H1 (cell line): ENCODE measurements around the gene OTX2. TPM values are rescaled to one million over a fixed set of nuclear protein-coding genes. Genes with fewer than 3 reads are reported as not detected.

Experiments
- CTCF ChIA-PET: fragments of 300-600 bp; sonication (Branson Sonifier 250); formaldehyde crosslinking; loops from one replicate; lab custom pipeline; 2021; ENCODE audit not compliant: partially characterized antibody; lab: Charles Lee
- POLR2A ChIA-PET: fragments of 300-600 bp; sonication (Branson Sonifier 250); formaldehyde crosslinking; loops from one replicate; lab custom pipeline; 2021; ENCODE audit warnings: inconsistent platforms; ENCODE audit not compliant: partially characterized antibody; lab: Charles Lee
- DNase-seq, 2 experiments: peaks; one replicate each; pipeline versions ENCODE4 v3.0.0 to v3.0.0-alpha.2; 2010 to 2022; ENCODE audit warnings: low spot score in 2 of 2, low read depth in 1 of 2, mixed read lengths in 1 of 2
- FAIRE-seq: peaks from 2 replicates; lab custom pipeline; 2011; peaks lifted over from hg19 to GRCh38; lab: Jason Lieb, UNC
- H2AFZ ChIP-seq: 2 replicates; pipeline ENCODE4 v1.8.1; 2012; ENCODE audit warnings: low read length, inconsistent platforms
- H2AK5ac ChIP-seq: 2 replicates; pipeline ENCODE4 v1.6.1; 2013; ENCODE audit warnings: low read depth, low read length
- H2BK120ac ChIP-seq: replicated peaks from 2 replicates; pipeline ENCODE3; 2013; ENCODE audit warnings: low read depth, low read length, inconsistent platforms
- H2BK12ac ChIP-seq: 2 replicates; pipeline ENCODE4 v1.6.1; 2013; ENCODE audit warnings: low read depth, low read length
- H2BK15ac ChIP-seq: 2 replicates; pipeline ENCODE4 v1.6.1; 2013; ENCODE audit warnings: low read length
- H2BK20ac ChIP-seq: 2 replicates; pipeline ENCODE4 v1.6.1; 2013; ENCODE audit warnings: low read length
- H2BK5ac ChIP-seq: 2 replicates; pipeline ENCODE4 v1.6.1; 2013; ENCODE audit warnings: low read depth, low read length
- H3K14ac ChIP-seq: 2 replicates; pipeline ENCODE4 v1.6.1; 2013; ENCODE audit warnings: inconsistent platforms; ENCODE audit not compliant: insufficient read length
- H3K18ac ChIP-seq: 2 replicates; pipeline ENCODE4 v1.6.1; 2013; ENCODE audit warnings: low read length; ENCODE audit errors: extremely low read depth
- H3K23ac ChIP-seq: 2 replicates; pipeline ENCODE4 v1.6.1; 2013; ENCODE audit warnings: inconsistent platforms; ENCODE audit not compliant: insufficient read length
- H3K23me2 ChIP-seq: 2 replicates; pipeline ENCODE4 v1.6.1; 2013; ENCODE audit warnings: low read depth, low read length
- H3K27ac ChIP-seq: 2 replicates; pipeline ENCODE4 v1.6.1; 2011; ENCODE audit warnings: low read depth, low read length, inconsistent platforms
- H3K27me3 ChIP-seq, 4 experiments: replicated peaks in 1 of 4; 1 replicate in 1 of 4; 2 replicates in 3 of 4; pipeline versions ENCODE4 v1.6.1 to v1.8.1; 2011 to 2013; ENCODE audit warnings: low read length in 3 of 4, mild to moderate bottlenecking in 3 of 4, inconsistent platforms in 2 of 4, mixed read lengths in 2 of 4, moderate library complexity in 1 of 4; ENCODE audit not compliant: control insufficient read depth in 3 of 4, insufficient read depth in 3 of 4; ENCODE audit errors: extremely low read depth in 1 of 4
- H3K36me3 ChIP-seq, 4 experiments: 2 replicates each; pipeline versions ENCODE4 v1.6.1 to v1.8.1; 2011 to 2013; ENCODE audit warnings: mild to moderate bottlenecking in 4 of 4, low read length in 3 of 4, moderate library complexity in 2 of 4, control low read depth in 1 of 4, inconsistent platforms in 1 of 4; ENCODE audit not compliant: insufficient read depth in 4 of 4, control insufficient read depth in 2 of 4
- H3K4ac ChIP-seq: replicated peaks from 2 replicates; pipeline ENCODE3; 2013; ENCODE audit warnings: low read length, low read depth, mixed read lengths, inconsistent platforms; ENCODE audit not compliant: insufficient read length
- H3K4me1 ChIP-seq, 4 experiments: replicated peaks in 1 of 4; 1 replicate in 1 of 4; 2 replicates in 3 of 4; pipeline versions ENCODE4 v1.6.1 to v1.8.1; 2011 to 2013; ENCODE audit warnings: low read length in 3 of 4, inconsistent platforms in 2 of 4, mixed read lengths in 1 of 4; ENCODE audit not compliant: insufficient read depth in 4 of 4, control insufficient read depth in 3 of 4
- H3K4me2 ChIP-seq, 2 experiments: 2 replicates each; pipeline versions ENCODE4 v1.6.1 to v1.8.1; 2011 to 2013; ENCODE audit warnings: low read depth in 2 of 2, low read length in 2 of 2, control low read depth in 1 of 2, inconsistent platforms in 1 of 2, mild to moderate bottlenecking in 1 of 2; ENCODE audit not compliant: insufficient read depth in 1 of 2
- H3K4me3 ChIP-seq, 4 experiments: fragments of 200-600, 300-600 bp in 1 of 4; sonication (generic), shearing (Covaris generic), sonication (Bioruptor Twin) in 1 of 4; 2 replicates each; pipeline versions ENCODE4 v1.5.1 to v1.8.1; 2011 to 2016; ENCODE audit warnings: low read length in 4 of 4, low read depth in 3 of 4, control low read depth in 2 of 4, inconsistent platforms in 2 of 4, mild to moderate bottlenecking in 2 of 4, mixed read lengths in 1 of 4, moderate library complexity in 1 of 4; ENCODE audit not compliant: insufficient read depth in 2 of 4; ENCODE audit errors: extremely low read depth in 1 of 4
- H3K56ac ChIP-seq: replicated peaks from 2 replicates; pipeline ENCODE3; 2013; ENCODE audit warnings: low read depth, mild to moderate bottlenecking, mixed read lengths, low read length, inconsistent platforms; ENCODE audit not compliant: insufficient read length
- H3K79me1 ChIP-seq: 2 replicates; pipeline ENCODE4 v1.6.1; 2013; ENCODE audit warnings: low read depth, low read length, control low read depth
- H3K79me2 ChIP-seq, 2 experiments: 2 replicates each; pipeline versions ENCODE4 v1.6.1 to v1.8.1; 2012 to 2013; ENCODE audit warnings: low read length in 2 of 2, mild to moderate bottlenecking in 2 of 2, inconsistent platforms in 1 of 2; ENCODE audit not compliant: insufficient read depth in 2 of 2, control insufficient read depth in 1 of 2
- H3K9ac ChIP-seq, 4 experiments: replicated peaks in 1 of 4; 1 replicate in 1 of 4; 2 replicates in 3 of 4; pipeline versions ENCODE4 v1.6.1 to v1.8.1; 2011 to 2013; ENCODE audit warnings: low read depth in 3 of 4, low read length in 3 of 4, control low read depth in 2 of 4, mild to moderate bottlenecking in 2 of 4, moderate library complexity in 2 of 4, inconsistent platforms in 1 of 4; ENCODE audit errors: extremely low read depth in 1 of 4
- H3K9me3 ChIP-seq, 2 experiments: 2 replicates each; pipeline versions ENCODE4 v1.6.1 to v1.8.1; 2012 to 2013; ENCODE audit warnings: mild to moderate bottlenecking in 2 of 2, moderate library complexity in 2 of 2, control low read depth in 1 of 2, inconsistent platforms in 1 of 2, low read depth in 1 of 2, low read length in 1 of 2, mixed read lengths in 1 of 2; ENCODE audit not compliant: insufficient read depth in 2 of 2
- H4K20me1 ChIP-seq, 2 experiments: replicated peaks in 1 of 2; 2 replicates each; pipeline versions ENCODE3 to v1.8.1; 2011 to 2013; ENCODE audit warnings: inconsistent platforms in 2 of 2, low read length in 2 of 2, mild to moderate bottlenecking in 1 of 2; ENCODE audit not compliant: insufficient read depth in 2 of 2, control insufficient read depth in 1 of 2
- H4K5ac ChIP-seq: 2 replicates; pipeline ENCODE4 v1.6.1; 2013; ENCODE audit warnings: low read length, low read depth, mixed read lengths, inconsistent platforms; ENCODE audit not compliant: insufficient read length
- H4K8ac ChIP-seq: 2 replicates; pipeline ENCODE4 v1.8.0; 2013; ENCODE audit warnings: mild to moderate bottlenecking, moderate library complexity, low read length, inconsistent platforms; ENCODE audit not compliant: insufficient read depth; ENCODE audit errors: extremely low read depth
- H4K91ac ChIP-seq: replicated peaks from 2 replicates; pipeline ENCODE3; 2013; ENCODE audit warnings: low read length, mixed read lengths, inconsistent platforms; ENCODE audit not compliant: insufficient read length
- BCL11A ChIP-seq, 2 experiments: IDR thresholded peaks; one replicate each; pipeline ENCODE4 v1.6.1; 2011; ENCODE audit warnings: low read depth in 2 of 2, low read length in 2 of 2, mild to moderate bottlenecking in 2 of 2
- EGR1 ChIP-seq: IDR thresholded peaks from 2 replicates; pipeline ENCODE4 v1.6.1; 2011; ENCODE audit warnings: low read depth, low read length, borderline replicate concordance
- EZH2 ChIP-seq: fragments of 200-600 bp; sonication (generic); IDR thresholded peaks from 2 replicates; pipeline ENCODE4 v1.7.1; 2012; ENCODE audit warnings: low read depth, mild to moderate bottlenecking, moderate library complexity, low read length, inconsistent platforms; ENCODE audit not compliant: severe bottlenecking
- HDAC6 ChIP-seq: IDR thresholded peaks from one replicate; pipeline ENCODE4 v1.7.1; 2012; ENCODE audit warnings: low read depth, mild to moderate bottlenecking, inconsistent platforms, low read length, moderate library complexity
- JUND ChIP-seq: IDR thresholded peaks from 2 replicates; pipeline ENCODE4 v1.6.1; 2011; ENCODE audit warnings: mild to moderate bottlenecking, improper control_type of control experiment, low read length
- KDM4A ChIP-seq: IDR thresholded peaks from one replicate; pipeline ENCODE4 v1.7.1; 2012; ENCODE audit warnings: low read depth, mild to moderate bottlenecking, moderate library complexity, low read length, inconsistent platforms; ENCODE audit not compliant: severe bottlenecking
- PHF8 ChIP-seq: fragments of 200-600 bp; sonication (generic); conservative IDR thresholded peaks from 2 replicates; pipeline ENCODE4 v1.7.1; 2012; ENCODE audit warnings: low read depth, mild to moderate bottlenecking, inconsistent platforms, low read length, moderate library complexity
- RXRA ChIP-seq: IDR thresholded peaks from 2 replicates; pipeline ENCODE4 v1.6.1; 2011; ENCODE audit warnings: low read depth, mild to moderate bottlenecking, low read length, moderate library complexity; ENCODE audit not compliant: insufficient read depth
- SIRT6 ChIP-seq: IDR thresholded peaks from one replicate; pipeline ENCODE4 v1.7.1; 2012; ENCODE audit warnings: low read length, inconsistent platforms
- SIX5 ChIP-seq: IDR thresholded peaks from 2 replicates; pipeline ENCODE4 v1.6.1; 2011; ENCODE audit warnings: mild to moderate bottlenecking, low read depth, low read length
- SRF ChIP-seq: IDR thresholded peaks from 2 replicates; pipeline ENCODE4 v1.6.1; 2011; ENCODE audit warnings: mild to moderate bottlenecking, low read depth, low read length, moderate library complexity
- YY1 ChIP-seq: IDR thresholded peaks from 2 replicates; pipeline ENCODE4 v1.6.1; 2011; ENCODE audit warnings: low read depth, mild to moderate bottlenecking, low read length
- WGBS, 2 experiments: shearing (Covaris generic) in 1 of 2; methylation state at CpG; one replicate each; pipeline versions ENCODE4 v1.1.6 to v1.1.7; 2013 to 2015; ENCODE audit warnings: low lambda C conversion rate in 2 of 2, mixed read lengths in 2 of 2, inconsistent platforms in 1 of 2, low coverage in 1 of 2, missing lambda C conversion rate in 1 of 2; ENCODE audit not compliant: insufficient replicate concordance in 2 of 2, insufficient coverage in 1 of 2, insufficient read length in 1 of 2; ENCODE audit errors: extremely low coverage in 1 of 2, missing lambda C conversion rate in 1 of 2; 5-methylcytosine and 5-hydroxymethylcytosine counted together
- polyA plus RNA-seq, 7 experiments: library from polyadenylated mRNA; depleted of rRNA in 3 of 7; stranded (reverse) in 5 of 7; unstranded in 2 of 7; fragments of >200 nt in 5 of 7; fragments of 200-250 nt in 2 of 7; gene quantifications; 1 replicate in 5 of 7; 2 replicates in 1 of 7; 4 replicates in 1 of 7; pipeline versions ENCODE4 v1.2.1 to v1.2.3, GENCODE V29; 2011 to 2013; ENCODE audit warnings: missing spikeins in 2 of 7, mixed read lengths in 2 of 7
- total RNA-seq: library from RNA; stranded (reverse); fragmentation: NEBNext Ultra II Directional; extraction: Animal tissue kit (Norgen Biotek cat#: 25700); gene quantifications from 2 replicates; pipeline ENCODE4 v1.2.1, GENCODE V29; 2021

Gene OTX2
- total and polyA plus RNA-seq, 2 of the 8 experiments (the other 6 are each of a cell fraction or from before 2014, with no cell fraction given): 33.9 to 155 TPM

DNA sequence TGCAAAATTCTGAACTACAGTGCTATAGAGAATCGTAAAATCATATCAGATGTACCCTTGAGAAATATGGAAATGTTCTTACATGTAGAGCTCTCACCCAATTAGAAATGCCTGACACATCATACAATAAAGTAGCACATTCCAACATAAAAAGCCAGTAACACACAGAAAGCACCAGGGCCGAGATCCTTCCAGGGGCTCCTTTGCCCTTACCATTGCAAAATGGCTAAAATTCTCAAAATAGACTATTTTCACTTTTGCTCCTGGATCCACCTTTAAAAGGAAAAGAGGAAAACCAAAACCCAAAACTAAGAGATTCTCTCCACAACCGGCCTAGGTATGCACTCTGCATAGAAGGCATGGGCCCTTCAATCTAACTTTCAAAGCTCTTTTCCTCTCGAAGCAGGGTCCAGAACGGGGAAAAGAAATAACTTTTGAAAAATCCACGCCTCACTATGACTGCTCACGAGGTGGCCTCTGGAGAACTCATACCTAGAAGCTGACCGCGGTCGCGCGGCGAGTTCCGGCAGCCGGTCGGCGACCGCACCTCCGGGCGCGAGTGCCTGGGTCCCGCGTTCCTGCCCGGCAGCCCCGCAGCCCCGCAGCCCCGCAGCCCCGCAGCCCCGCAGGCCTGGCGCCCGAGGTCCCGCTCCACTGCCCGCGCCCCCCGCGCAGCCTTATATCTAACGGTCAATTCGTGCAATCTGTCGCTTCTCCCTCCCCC lies 2.7 kb downstream of the OTX2 start:
- no peak overlapping the region for H2AFZ ChIP-seq
- peaks cover 33% of the 10 kb centered on the region for H3K23me2 ChIP-seq
- H2BK5ac ChIP-seq: no peak overlapping the region; the same call in 1 of the 2 replicates
- ChIA-PET POLR2A (interaction anchor here (0.5 to 8.7 kb wide), 9 partner anchors 9 to 439 kb away, joined by 3 to 71 read pairs (median 5); no protein-coding TSS in a partner anchor), CTCF (interaction anchor here (0.9 kb wide), 1 partner anchor 77 kb away, joined by 4 read pairs; no protein-coding TSS in a partner anchor)
- peaks cover 8 to 25% (median 20%) of the 10 kb centered on the region in 4 experiments for H3K4me1 ChIP-seq
- peaks cover 6 to 18% of the 10 kb centered on the region in 2 experiments for H4K20me1 ChIP-seq
- H3K4me3 ChIP-seq: peak overlapping the region; percentile 65 to 90 (median 81)
- no peak overlapping the region for H3K14ac ChIP-seq
- no peak overlapping the region for H3K23ac ChIP-seq
- no peak overlapping the region for H2AK5ac ChIP-seq
- peak in 1 of 2 experiments; percentile 56 for DNase-seq
- peaks cover 4% of the 10 kb centered on the region; the same call in 1 of the 2 replicates for H3K79me1 ChIP-seq
- no peak overlapping the region for H2BK15ac ChIP-seq
- FAIRE-seq: no peak
- H3K4ac ChIP-seq: peak overlapping the region; percentile 79
- H2BK20ac ChIP-seq: peak overlapping the region; percentile 40; the same call in 1 of the 2 replicates
- 4% methylated on average over 18 of the region's 39 CpGs; no CpG with 5 or more reads in 1 of the 2 experiments for WGBS, 2 experiments
- peak overlapping the region; percentile 75 to 87 for H3K4me2 ChIP-seq
- H4K8ac ChIP-seq: no peak overlapping the region
- H3K36me3 ChIP-seq: peaks cover 13 to 30% (median 15%) of the 10 kb centered on the region in 4 experiments; a peak in 7 of 8 replicates
- peaks cover 13 to 63% (median 48%) of the 10 kb centered on the region in 4 experiments; a peak in 6 of 7 replicates for H3K27me3 ChIP-seq
- H2BK12ac ChIP-seq: peak overlapping the region; percentile 82; the same call in 1 of the 2 replicates
- H3K79me2 ChIP-seq: peaks cover 18 to 48% of the 10 kb centered on the region in 2 experiments
- peak overlapping the region; percentile 76 for H2BK120ac ChIP-seq
- H3K56ac ChIP-seq: no peak overlapping the region
- no peaks in the 10 kb centered on the region for H3K9me3 ChIP-seq
- no peak overlapping the region for H3K27ac ChIP-seq
- H4K91ac ChIP-seq: no peak overlapping the region
- H3K18ac ChIP-seq: peak overlapping the region; percentile 53; the same call in 1 of the 2 replicates
- H3K9ac ChIP-seq: peak overlapping the region in 3 of 4 experiments; percentile 42 to 49 (median 48); a peak in 3 of 7 replicates
- H4K5ac ChIP-seq: peak overlapping the region; percentile 63
- no peak for TF ChIP-seq PHF8
- TF ChIP-seq JUND: no peak
- TF ChIP-seq YY1: no peak
- no peak for TF ChIP-seq EGR1
- TF ChIP-seq BCL11A (IDR thresholded peaks at IDR 0.05; ENCODE audit: low read depth in 2 of 2, low read length in 2 of 2): no peak
- TF ChIP-seq SIRT6: no peak
- no peak for TF ChIP-seq SRF
- TF ChIP-seq SIX5: no peak
- TF ChIP-seq KDM4A: no peak
- no peak for TF ChIP-seq EZH2
- no peak for TF ChIP-seq HDAC6
- TF ChIP-seq RXRA: no peak
